CD4-positive, alpha-beta T cell treated with Interferon gamma for 1 hour (primary cell): ENCODE data around the gene RASA3.
A peak's percentile ranks its signal among the peaks of the same experiment; 100 is the strongest.
"Not testable (repeated sequence)": the region's sequence is repeated elsewhere in the genome, so short reads cannot be mapped to it uniquely, and the experiment has no call there.

Experiments used
- DNase-seq: peaks from one replicate; pipeline ENCODE4 v3.0.0-alpha.2; 2020

The RASA3 gene

GRCh38 chr13:114027046-114027715 is 105.2 kb downstream of the RASA3 start:
- no peak for DNase-seq

DNA sequence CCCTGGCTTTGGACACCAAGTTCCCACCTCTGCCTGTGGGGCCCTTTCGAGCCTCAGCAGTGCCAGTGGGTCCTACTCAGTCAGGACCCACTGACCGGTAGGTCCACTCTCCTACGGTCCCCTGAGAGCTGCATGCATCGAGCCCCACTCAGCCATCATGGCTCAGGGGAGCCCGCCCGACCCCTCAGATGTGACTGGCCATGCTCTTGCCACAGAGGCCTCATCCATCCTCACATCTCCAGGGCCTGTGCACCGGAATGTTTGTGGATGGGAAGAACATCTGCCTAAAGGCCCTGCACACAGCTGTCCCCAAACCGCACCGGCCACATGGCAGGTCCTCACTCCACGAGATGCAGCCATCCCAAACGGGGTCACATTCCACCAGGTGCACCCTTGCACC is 105.9 kb downstream of the RASA3 start:
- no peak for DNase-seq

- DNase-seq: no peak
Observed at GRCh38 chr13:114025714-114026431, 106.5 kb downstream of the RASA3 start.

GRCh38 chr13:114025405-114025713 is 107.1 kb downstream of the RASA3 start:
- no peak for DNase-seq

DNA sequence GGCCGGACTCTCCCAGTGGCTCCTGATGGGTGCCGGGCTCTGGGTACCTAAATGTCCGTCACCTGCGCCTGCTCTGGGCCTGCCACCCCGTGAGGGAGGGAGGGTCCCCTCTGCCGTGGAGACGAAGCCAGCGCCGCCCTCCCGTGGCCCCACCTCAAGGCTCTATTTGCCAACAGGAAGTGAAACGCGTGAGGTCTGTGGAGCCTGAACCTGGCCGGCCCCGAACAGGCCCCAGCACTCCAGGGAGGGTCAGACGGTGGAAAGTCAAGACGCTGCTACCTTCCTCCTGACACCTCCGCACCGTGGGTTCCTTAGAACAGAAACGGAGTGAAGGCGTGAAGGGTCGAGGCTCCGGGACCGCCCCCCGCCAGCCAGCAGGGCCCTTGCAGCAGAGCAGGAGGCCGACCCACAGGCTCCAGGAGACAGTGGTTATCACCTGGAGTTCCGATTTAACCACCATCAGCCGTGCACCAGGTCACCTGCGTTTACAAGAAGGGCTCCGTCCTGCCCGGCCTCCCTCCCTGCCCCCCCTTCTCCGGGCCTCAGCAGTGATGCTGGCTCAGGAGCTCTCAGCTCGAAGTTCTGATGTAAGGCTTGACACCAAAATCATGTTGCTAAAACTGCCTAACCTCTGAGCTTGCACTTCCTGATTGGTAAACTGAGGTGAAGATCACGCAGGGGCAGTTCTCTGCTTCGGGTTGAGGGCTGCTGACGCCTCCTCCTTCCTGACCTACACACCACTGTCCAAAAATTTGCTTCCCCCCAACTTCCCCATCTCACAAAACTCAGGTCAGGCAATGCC is 107.6 kb downstream of the RASA3 start:
- DNase-seq: no peak

DNA sequence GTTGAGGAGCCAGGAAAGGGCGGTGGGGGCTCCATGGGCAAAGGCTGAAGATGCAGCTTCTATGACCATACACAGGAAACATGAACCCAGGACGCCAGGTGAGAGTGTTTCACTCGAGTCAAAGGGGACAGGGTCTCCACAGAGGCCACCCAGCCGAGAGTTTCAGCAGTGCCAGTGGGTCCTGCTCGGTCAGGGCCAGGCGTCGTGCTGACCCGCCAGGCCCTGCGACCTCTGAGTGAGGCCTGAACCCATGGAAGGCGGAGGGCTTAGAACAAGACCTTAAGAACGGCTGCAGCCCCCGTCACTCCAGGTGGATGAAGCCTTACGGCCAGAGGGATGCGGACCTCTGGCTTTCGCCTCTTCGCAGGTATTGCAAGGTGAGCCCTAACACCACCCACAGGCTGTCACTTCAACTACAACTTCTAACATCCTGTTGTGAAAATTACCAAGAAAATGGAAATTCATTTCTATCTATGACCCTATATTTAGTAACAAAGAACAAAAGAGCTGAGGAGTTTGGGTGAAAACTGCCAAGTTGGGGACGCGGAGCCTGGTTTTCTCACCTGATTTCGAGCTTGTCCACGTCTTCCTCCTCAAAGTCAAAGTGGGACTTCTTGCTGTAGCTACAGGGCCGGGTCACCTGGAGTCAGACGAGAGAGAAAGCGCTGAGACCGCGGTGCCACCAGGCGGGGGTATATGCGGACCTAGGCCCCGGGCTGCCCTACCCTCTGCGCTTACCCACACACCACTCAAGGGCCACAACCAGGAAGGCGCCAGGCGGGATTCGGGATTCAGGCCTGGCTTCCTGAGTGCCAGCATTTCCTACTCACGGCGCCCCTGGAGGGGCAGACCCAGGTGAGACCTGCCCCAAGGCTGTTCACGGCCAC is 108.5 kb downstream of the RASA3 start:
- DNase-seq: no peak

GRCh38 chr13:114022876-114023275 is 109.5 kb downstream of the RASA3 start:
- no peak for DNase-seq

DNA sequence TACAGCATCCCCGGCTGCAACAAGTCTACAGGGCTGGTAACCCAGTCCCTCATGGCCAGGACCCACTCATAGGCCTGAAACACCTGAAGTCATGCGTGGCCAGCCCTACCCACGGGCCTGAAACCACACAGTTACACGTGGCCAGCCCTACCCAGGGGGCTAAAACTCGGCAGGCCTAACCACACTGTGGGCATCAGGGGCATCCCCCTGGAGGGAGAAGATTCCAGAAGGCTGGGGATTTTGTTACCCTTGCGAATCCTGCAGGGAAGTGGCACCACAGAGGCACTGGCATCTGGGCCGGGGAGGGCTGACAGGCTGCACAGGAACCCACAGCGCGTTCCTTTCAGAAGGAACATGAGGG is 110.1 kb downstream of the RASA3 start:
- no peak for DNase-seq

DNA sequence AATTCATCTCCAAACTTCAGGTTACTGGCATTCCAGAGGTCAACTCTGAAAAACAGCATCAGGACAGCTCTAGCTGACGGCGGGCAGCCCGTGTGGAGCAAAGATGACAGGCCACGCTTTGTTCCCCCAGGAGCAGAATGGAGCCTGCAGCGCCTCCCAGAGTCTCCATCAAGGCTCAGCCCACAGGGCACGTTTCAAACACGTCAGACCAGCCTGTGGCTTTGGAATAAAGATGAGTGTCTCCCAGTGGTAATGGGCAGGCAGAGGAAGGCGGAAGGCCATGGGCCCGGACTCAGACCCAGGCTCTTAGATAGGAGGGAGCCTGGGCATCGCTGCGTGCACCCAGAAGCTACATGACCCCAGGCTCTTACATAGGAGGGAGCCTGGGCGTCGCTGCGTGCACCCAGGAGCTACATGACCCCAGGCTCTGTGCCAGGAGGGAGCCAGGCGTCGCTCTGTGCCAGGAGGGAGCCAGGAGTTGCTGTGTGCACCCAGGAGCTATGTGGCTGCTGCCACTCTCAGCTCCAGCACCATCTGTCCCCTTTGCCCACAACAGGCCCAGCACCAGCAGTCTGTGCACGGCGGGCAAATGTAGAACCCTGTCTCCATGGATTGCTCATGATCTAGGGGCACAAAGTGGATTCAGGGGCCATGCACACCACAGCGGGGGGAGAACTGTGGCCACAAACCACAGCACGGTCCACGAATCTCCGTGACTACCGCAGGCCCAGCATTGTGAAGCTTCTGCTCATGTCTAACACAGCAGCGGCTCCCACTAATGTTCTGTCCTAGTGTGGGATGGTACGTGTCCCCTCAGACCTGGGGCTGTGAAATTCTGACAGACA is 110.7 kb downstream of the RASA3 start:
- no peak for DNase-seq

DNA sequence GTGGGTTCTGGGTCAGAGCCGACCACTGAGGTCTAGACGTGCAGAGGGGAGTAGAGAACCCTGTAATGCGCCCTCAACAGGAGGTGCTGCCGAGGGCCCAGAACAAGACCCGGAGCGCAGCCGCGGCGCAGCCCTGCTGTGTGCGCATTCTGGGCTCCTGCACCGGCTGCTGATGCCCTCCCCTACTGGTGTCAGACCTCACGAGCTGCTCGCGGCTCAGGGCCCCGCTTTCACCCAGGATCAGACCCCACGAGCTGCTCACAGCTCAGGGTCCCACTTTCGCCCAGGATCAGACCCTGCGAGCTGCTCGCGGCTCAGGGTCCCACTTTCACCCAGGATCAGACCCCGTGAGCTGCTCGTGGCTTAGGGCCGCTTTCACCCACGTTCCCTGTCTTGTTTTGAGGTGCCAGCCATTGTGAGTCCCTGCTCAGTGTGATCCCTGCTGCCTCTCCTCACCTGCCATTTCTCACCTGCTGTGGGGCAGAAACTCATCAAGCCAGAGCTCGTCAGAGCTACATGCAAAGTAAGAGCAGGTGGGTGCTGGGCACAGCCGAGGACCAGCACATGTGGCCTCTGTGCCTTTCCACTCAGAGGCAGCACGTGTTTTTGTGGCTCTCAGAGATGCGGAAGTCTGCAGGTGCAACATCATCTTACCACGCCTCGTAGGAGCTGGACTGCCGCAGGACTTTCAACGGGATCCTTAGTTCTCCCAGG is 111.5 kb downstream of the RASA3 start:
- DNase-seq: no peak

- DNase-seq: not testable (repeated sequence)
Observed at GRCh38 chr13:114020134-114020533, 112.3 kb downstream of the RASA3 start.

- peak; percentile 37 for DNase-seq
Observed at GRCh38 chr13:114019367-114019766, 113.1 kb downstream of the RASA3 start.

DNA sequence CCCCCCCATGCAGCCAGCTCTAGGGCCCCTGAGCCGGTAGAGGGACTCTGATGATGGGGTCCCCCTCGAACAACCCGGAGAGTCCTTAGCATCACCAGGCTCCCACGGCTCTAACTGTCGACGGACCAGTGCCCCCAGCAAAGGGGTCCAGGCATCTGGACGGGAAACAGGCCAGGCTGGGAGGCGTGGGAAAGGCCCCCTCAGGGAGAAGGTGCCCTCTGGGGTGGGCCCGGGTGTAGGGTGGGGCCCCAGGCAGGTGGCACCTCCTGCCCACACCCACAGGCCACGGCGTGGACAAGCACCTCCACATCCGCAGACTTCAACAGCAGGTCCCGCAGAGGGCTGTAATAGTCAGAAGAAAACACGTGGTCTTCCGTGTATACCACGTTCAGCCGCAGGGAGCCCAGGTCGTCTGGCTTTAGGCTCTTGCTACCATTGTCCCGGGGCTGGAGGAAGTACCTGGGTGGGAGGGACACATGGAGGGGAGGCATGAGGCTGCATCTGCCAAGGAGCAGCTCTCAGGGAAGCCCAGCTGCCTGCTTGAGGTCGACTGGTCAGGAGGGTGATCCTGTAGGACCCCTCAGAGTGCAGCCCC is 113.9 kb downstream of the RASA3 start:
- no peak for DNase-seq

DNA sequence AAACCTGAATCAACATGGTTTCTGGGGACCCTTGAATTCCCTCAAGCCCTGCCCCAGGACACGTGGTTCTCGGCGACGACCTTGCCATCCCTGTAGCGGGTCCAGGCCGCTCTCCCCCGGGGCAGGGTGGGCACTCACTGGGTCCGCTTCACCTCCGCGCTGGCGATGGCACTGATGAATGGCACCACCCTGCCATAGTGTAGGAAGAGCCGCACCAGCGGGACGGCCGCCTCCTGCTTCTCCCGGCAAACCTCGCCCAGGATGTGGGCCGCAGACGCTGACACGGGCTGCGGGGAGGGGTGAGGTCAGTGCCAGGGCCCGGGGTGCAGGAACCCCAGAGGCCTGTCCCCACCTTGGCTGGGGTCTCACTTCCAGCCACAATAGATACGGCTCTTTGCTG is 114.5 kb downstream of the RASA3 start:
- no peak for DNase-seq

DNA sequence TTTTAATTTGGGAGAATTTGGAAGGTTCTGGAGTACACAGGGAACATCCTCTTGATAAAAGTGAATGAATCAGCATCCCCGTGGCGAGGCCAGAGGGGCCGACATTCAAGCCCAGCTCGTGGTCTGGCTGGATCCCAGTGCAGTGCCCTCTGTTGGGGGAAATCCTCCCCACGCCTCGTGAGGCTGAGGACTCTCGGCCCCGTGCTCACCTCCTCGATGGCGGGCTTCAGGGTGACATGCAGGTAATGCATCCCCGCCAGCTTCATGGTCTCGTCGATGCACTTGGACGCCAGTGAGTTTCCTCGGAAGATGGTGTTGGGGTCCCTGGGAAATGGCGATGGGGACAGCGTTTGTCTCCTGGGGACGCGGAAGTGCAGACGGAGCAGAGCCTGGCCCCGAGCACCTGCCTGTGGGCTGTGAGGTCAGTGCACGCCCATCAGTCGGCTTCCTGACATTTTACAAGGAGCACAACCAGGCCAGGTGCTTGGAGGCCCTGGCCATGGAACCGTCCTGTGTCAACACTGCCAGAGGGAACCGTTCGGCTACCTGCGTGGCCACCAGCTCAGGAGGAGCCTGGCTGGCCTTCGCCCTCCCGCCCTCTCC is 115.3 kb downstream of the RASA3 start:
- no peak for DNase-seq

DNA sequence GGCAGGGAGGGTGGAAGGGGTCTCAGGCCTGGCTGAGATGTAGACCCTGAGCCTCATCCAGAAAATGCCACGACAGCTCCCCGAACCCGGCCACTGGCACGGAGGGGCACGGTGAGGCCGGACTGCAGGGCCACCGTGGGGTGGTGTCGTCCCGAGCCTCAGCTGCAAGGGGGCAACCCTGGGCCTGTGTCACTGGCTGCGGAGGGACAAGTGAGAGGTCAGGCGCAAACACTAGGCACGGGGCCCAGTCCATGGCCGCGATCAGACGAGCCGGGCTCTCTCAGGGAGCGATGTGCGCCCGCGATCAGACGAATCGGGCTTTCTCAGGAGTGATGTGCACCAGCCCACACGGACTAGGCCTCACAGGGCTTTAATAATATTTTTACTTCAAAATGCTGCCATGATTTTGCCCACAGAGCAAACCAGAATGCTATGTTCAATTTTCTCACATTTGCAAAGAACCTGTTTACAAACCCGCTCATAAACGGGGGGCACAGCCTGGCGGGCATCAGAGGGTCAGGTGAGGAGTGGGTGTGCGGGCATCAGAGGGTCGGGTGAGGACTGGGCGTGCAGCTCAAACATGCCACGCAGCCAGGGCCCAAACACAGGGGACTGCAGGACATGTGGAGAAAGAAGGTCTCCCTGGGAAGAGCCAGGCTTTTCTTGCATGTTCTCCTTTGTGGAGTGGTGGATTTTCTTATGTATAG is 115.9 kb downstream of the RASA3 start:
- DNase-seq: no peak

DNA sequence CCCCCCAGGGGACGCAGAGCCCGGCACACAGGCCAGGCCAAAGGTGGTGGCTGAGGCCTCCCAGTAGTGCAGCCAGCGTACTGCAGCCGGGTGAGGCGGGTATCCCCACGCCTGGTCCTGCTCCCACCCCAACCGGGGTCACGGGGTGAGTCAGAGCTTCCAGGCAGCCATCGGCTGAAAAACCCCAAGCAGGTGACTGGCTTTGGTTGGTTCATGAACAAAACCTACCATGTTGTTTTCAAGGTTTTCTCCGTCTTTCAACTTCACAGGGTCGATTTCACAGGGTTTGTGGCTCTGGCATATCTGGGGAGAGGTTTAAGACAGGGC is 116.5 kb downstream of the RASA3 start:
- DNase-seq: no peak

GRCh38 chr13:114015111-114015968 is 117.1 kb downstream of the RASA3 start:
- no peak for DNase-seq
